Measurements from ENCODE around the gene KCNJ5. TPM values are rescaled to one million over a fixed set of nuclear protein-coding genes. Genes with fewer than 3 reads are reported as not detected.

The KCNJ5 gene
- polyA plus RNA-seq, 2 of the 4 experiments (the other 2 are of a cell fraction), result 0.04 TPM; not detected in 1

- FAIRE-seq (no peak), DNase-seq (ENCODE audit: low read depth in 1 of 2, low spot score in 1 of 2) (no peak), ATAC-seq (no peak)
- Histone ChIP-seq H3K4me3 (no peak overlapping the region), H3K4me2 (no peak overlapping the region), H3K9me3 (no peaks in the 10 kb centered on the region), H3K27ac (no peak overlapping the region), H3K4me1 (no peaks in the 10 kb centered on the region)
- CTCF ChIA-PET, result no interaction called here
- POLR2A ChIA-PET, result no interaction called here
- WGBS (ENCODE audit: missing lambda C conversion rate), result 69% methylated on average over 6 of the region's 6 CpGs
- TF ChIP-seq FOXS1 (CRISPR knock-in tag; IDR thresholded peaks at IDR 0.05) (no peak), CBX8 (IDR thresholded peaks at IDR 0.05) (no peak), JUNB (IDR thresholded peaks at IDR 0.05) (no peak), CTCF (IDR thresholded peaks at IDR 0.05) (no peak)
These were observed 20.0 kb upstream of the KCNJ5 start for GRCh38 chr11:128871168-128871610.

GRCh38 chr11:128872094-128872493, 19.1 kb upstream of the KCNJ5 start:
- ChIA-PET POLR2A (no interaction called here), CTCF (no interaction called here)
- WGBS (ENCODE audit: missing lambda C conversion rate), result 62% methylated on average over 6 of the region's 6 CpGs
- no peak for TF ChIP-seq CBX8 (IDR thresholded peaks at IDR 0.05)
- TF ChIP-seq MAFK (IDR thresholded peaks at IDR 0.05; ENCODE audit: partially characterized antibody), result no peak
- no peak for TF ChIP-seq ZSCAN20 (CRISPR knock-in tag; IDR thresholded peaks at IDR 0.05)
- no peak for TF ChIP-seq GATA3 (IDR thresholded peaks at IDR 0.05; ENCODE audit: borderline replicate concordance)
- TF ChIP-seq EHF (CRISPR knock-in tag; IDR thresholded peaks at IDR 0.05), result no peak
- no peak for TF ChIP-seq CTCF (IDR thresholded peaks at IDR 0.05)
- no peak for TF ChIP-seq TP53 (CRISPR knock-in tag; IDR thresholded peaks at IDR 0.05)
- no peak for TF ChIP-seq HDAC2 (IDR thresholded peaks at IDR 0.05)
- no peak for TF ChIP-seq POLR2AphosphoS2 (conservative IDR thresholded peaks at IDR 0.05; ENCODE audit: low read length)
- no peak for TF ChIP-seq PBX3 (IDR thresholded peaks at IDR 0.05)
- no peak for TF ChIP-seq TFCP2L1 (CRISPR knock-in tag; IDR thresholded peaks at IDR 0.05)
- TF ChIP-seq KDM5A (IDR thresholded peaks at IDR 0.05), result no peak
- no peak for TF ChIP-seq MAX (IDR thresholded peaks at IDR 0.05)
- TF ChIP-seq MYC (IDR thresholded peaks at IDR 0.05; ENCODE audit: borderline replicate concordance, low read length), result no peak
- TF ChIP-seq FOSL2 (IDR thresholded peaks at IDR 0.05), result no peak
- TF ChIP-seq FOSL2 (CRISPR knock-in tag; IDR thresholded peaks at IDR 0.05), result no peak
- no peak for TF ChIP-seq RAD21 (conservative IDR thresholded peaks at IDR 0.05 in 1 of 2, IDR thresholded peaks at IDR 0.05 in 1 of 2)
- no peak for TF ChIP-seq CBX2 (IDR thresholded peaks at IDR 0.05; ENCODE audit: borderline replicate concordance, low read depth)
- TF ChIP-seq KDM1A (IDR thresholded peaks at IDR 0.05; ENCODE audit: low read depth), result no peak
- ATAC-seq (no peak), DNase-seq (ENCODE audit: low read depth in 1 of 2, low spot score in 1 of 2) (no peak), FAIRE-seq (no peak)
- no peaks in the 10 kb centered on the region for H3K9me3 ChIP-seq
- no peak overlapping the region for H3K4me2 ChIP-seq
- no peak overlapping the region for H3K4me3 ChIP-seq
- no peak overlapping the region for H3K27ac ChIP-seq
- no peaks in the 10 kb centered on the region for H3K4me1 ChIP-seq

GRCh38 chr11:128872594-128872993, 18.6 kb upstream of the KCNJ5 start:
- H3K27ac ChIP-seq, result no peak overlapping the region
- FAIRE-seq (no peak), DNase-seq (ENCODE audit: low read depth in 1 of 2, low spot score in 1 of 2) (no peak), ATAC-seq (no peak)
- no peak overlapping the region for H3K4me2 ChIP-seq
- ChIA-PET CTCF (no interaction called here), POLR2A (no interaction called here)
- no peaks in the 10 kb centered on the region for H3K4me1 ChIP-seq
- no peak overlapping the region for H3K4me3 ChIP-seq
- H3K9me3 ChIP-seq, result no peaks in the 10 kb centered on the region
- WGBS (ENCODE audit: missing lambda C conversion rate), result 29% methylated on average over 3 of the region's 3 CpGs
- TF ChIP-seq MAZ (IDR thresholded peaks at IDR 0.05; ENCODE audit: borderline replicate concordance, low read depth, low read length) (no peak), POLR2AphosphoS2 (conservative IDR thresholded peaks at IDR 0.05; ENCODE audit: low read length) (no peak), FOXS1 (CRISPR knock-in tag; IDR thresholded peaks at IDR 0.05) (no peak), CBX2 (IDR thresholded peaks at IDR 0.05; ENCODE audit: borderline replicate concordance, low read depth) (no peak), KDM1A (IDR thresholded peaks at IDR 0.05; ENCODE audit: low read depth) (no peak), NFE2L2 (conservative IDR thresholded peaks at IDR 0.05; ENCODE audit: low read length) (no peak), EP300 (IDR thresholded peaks at IDR 0.05) (no peak), HDAC2 (IDR thresholded peaks at IDR 0.05) (no peak), PBX3 (IDR thresholded peaks at IDR 0.05) (no peak), CTCF (IDR thresholded peaks at IDR 0.05) (no peak), CHD2 (IDR thresholded peaks at IDR 0.05; ENCODE audit: low read length, partially characterized antibody) (no peak), ZNF302 (CRISPR knock-in tag; IDR thresholded peaks at IDR 0.05) (no peak), CEBPB (IDR thresholded peaks at IDR 0.05) (no peak)

Data from A549 (cell line).